Activated CD4-positive, alpha-beta memory T cell treated with anti-CD3 and anti-CD28 coated beads for 36 hours (primary cell): ENCODE results near the gene ARL2BP. TPM values are rescaled to one million over a fixed set of nuclear protein-coding genes. Genes with fewer than 3 reads are reported as not detected.
"Not testable (repeated sequence)": the region's sequence is repeated elsewhere in the genome, so short reads cannot be mapped to it uniquely, and the experiment has no call there.

Experiments used
- CTCF ChIA-PET: fragments of 350-600 bp; sonication (Branson Sonifier 250); formaldehyde crosslinking; loops from one replicate; lab custom pipeline; 2021; ENCODE audit warnings: antibody characterized with exemption, inconsistent platforms; lab: Charles Lee
- POLR2A ChIA-PET: fragments of 350-600 bp; sonication (Branson Sonifier 250); formaldehyde crosslinking; loops from one replicate; lab custom pipeline; 2021; ENCODE audit warnings: antibody characterized with exemption; lab: Charles Lee
- DNase-seq: peaks from one replicate; pipeline ENCODE4 v3.0.0-alpha.2; 2020
- H3K27ac Mint-ChIP-seq: one replicate; pipeline ENCODE4 v1.8.0; 2021; ENCODE audit warnings: mixed read lengths
- H3K27me3 Mint-ChIP-seq: one replicate; pipeline ENCODE4 v1.8.0; 2021; ENCODE audit warnings: mixed read lengths
- H3K36me3 Mint-ChIP-seq: one replicate; pipeline ENCODE4 v1.8.0; 2021; ENCODE audit warnings: mixed read lengths
- H3K4me1 Mint-ChIP-seq: one replicate; pipeline ENCODE4 v1.8.0; 2021; ENCODE audit warnings: low read depth, mixed read lengths
- H3K4me3 Mint-ChIP-seq: one replicate; pipeline ENCODE4 v1.8.0; 2021; ENCODE audit warnings: mild to moderate bottlenecking, mixed read lengths
- H3K9me3 Mint-ChIP-seq: one replicate; pipeline ENCODE4 v1.8.0; 2021; ENCODE audit warnings: mixed read lengths
- intact Hi-C: fragments of 100-400 bp; cut with micrococcal nuclease; formaldehyde crosslinking; loops from one replicate; pipeline ENCODE4 v1.15.1; 2023
- total RNA-seq, 2 experiments: library from RNA; stranded (reverse); gene quantifications; one replicate each; pipeline ENCODE4 v1.2.3, GENCODE V29; 2021

Gene ARL2BP
- total RNA-seq, 2 experiments from 2014 or later: 16.4 to 16.9 TPM

- DNase-seq, H3K36me3 Mint-ChIP-seq, H3K4me3 Mint-ChIP-seq, intact Hi-C loops, H3K9me3 Mint-ChIP-seq, H3K27me3 Mint-ChIP-seq: not testable (repeated sequence)
- ChIA-PET CTCF (interaction anchor here (0.6 kb wide), 1 partner anchor 302 kb away, joined by 3 read pairs; no protein-coding TSS in a partner anchor), POLR2A (interaction anchor here (0.6 kb wide), 1 partner anchor 22 kb away, joined by 3 read pairs; the partner anchor contains the start of gene ARL2BP)
- peak overlapping the region; percentile 29 for H3K27ac Mint-ChIP-seq
- peaks cover 32% of the 10 kb centered on the region for H3K4me1 Mint-ChIP-seq
Measured at GRCh38 chr16:57267343-57267742, 22.3 kb downstream of the ARL2BP start.

GRCh38 chr16:57268804-57269800 is 24.0 kb downstream of the ARL2BP start:
- Mint-ChIP-seq H3K27ac (no peak overlapping the region), H3K4me3 (no peak overlapping the region), H3K9me3 (no peaks in the 10 kb centered on the region), H3K36me3 (no peaks in the 10 kb centered on the region), H3K4me1 (peaks cover 32% of the 10 kb centered on the region), H3K27me3 (no peaks in the 10 kb centered on the region)
- no peak for DNase-seq
- CTCF ChIA-PET: no interaction called here
- intact Hi-C loops: no loop called here
- POLR2A ChIA-PET: no interaction called here

GRCh38 chr16:57270221-57271062 is 25.4 kb downstream of the ARL2BP start:
- intact Hi-C loops: no loop called here
- Mint-ChIP-seq H3K36me3 (no peaks in the 10 kb centered on the region), H3K27me3 (no peaks in the 10 kb centered on the region), H3K4me3 (no peak overlapping the region), H3K27ac (no peak overlapping the region), H3K4me1 (peaks cover 29% of the 10 kb centered on the region), H3K9me3 (no peaks in the 10 kb centered on the region)
- POLR2A ChIA-PET: no interaction called here
- CTCF ChIA-PET: no interaction called here
- DNase-seq: no peak

GRCh38 chr16:57271063-57271345 is 25.9 kb downstream of the ARL2BP start:
- DNase-seq: no peak
- Mint-ChIP-seq H3K4me1 (peaks cover 25% of the 10 kb centered on the region), H3K27me3 (no peaks in the 10 kb centered on the region), H3K9me3 (no peaks in the 10 kb centered on the region), H3K36me3 (no peaks in the 10 kb centered on the region), H3K27ac (no peak overlapping the region), H3K4me3 (no peak overlapping the region)
- intact Hi-C loops: no loop called here
- ChIA-PET CTCF (no interaction called here), POLR2A (no interaction called here)

- Mint-ChIP-seq H3K4me1 (peaks cover 21% of the 10 kb centered on the region), H3K27me3 (no peaks in the 10 kb centered on the region), H3K4me3 (no peak overlapping the region), H3K9me3 (no peaks in the 10 kb centered on the region), H3K27ac (no peak overlapping the region), H3K36me3 (no peaks in the 10 kb centered on the region)
- ChIA-PET CTCF (no interaction called here), POLR2A (no interaction called here)
- intact Hi-C loops: no loop called here
- DNase-seq: no peak
Measured at GRCh38 chr16:57271867-57272495, 26.9 kb downstream of the ARL2BP start.

- H3K4me1 Mint-ChIP-seq: peaks cover 23% of the 10 kb centered on the region
- H3K36me3 Mint-ChIP-seq: no peaks in the 10 kb centered on the region
- H3K4me3 Mint-ChIP-seq: no peak overlapping the region
- H3K27me3 Mint-ChIP-seq: no peaks in the 10 kb centered on the region
- ChIA-PET CTCF (no interaction called here), POLR2A (interaction anchor here (0.5 kb wide), 1 partner anchor 15 kb away, joined by 3 read pairs; no protein-coding TSS in a partner anchor)
- H3K27ac Mint-ChIP-seq: no peak overlapping the region
- H3K9me3 Mint-ChIP-seq: no peaks in the 10 kb centered on the region
- DNase-seq: no peak
- intact Hi-C loops: no loop called here
Measured at GRCh38 chr16:57273359-57273758, 28.3 kb downstream of the ARL2BP start.

GRCh38 chr16:57273826-57274225 is 28.8 kb downstream of the ARL2BP start:
- H3K27ac Mint-ChIP-seq: no peak overlapping the region
- no peaks in the 10 kb centered on the region for H3K27me3 Mint-ChIP-seq
- intact Hi-C loops: no loop called here
- H3K4me3 Mint-ChIP-seq: no peak overlapping the region
- ChIA-PET CTCF (no interaction called here), POLR2A (no interaction called here)
- H3K9me3 Mint-ChIP-seq: no peaks in the 10 kb centered on the region
- peaks cover 19% of the 10 kb centered on the region for H3K4me1 Mint-ChIP-seq
- H3K36me3 Mint-ChIP-seq: no peaks in the 10 kb centered on the region
- DNase-seq: no peak

- H3K36me3 Mint-ChIP-seq, H3K9me3 Mint-ChIP-seq, DNase-seq, POLR2A ChIA-PET, CTCF ChIA-PET, H3K27me3 Mint-ChIP-seq, H3K27ac Mint-ChIP-seq, H3K4me3 Mint-ChIP-seq: not testable (repeated sequence)
- intact Hi-C loops: loop anchor here (5.0 kb wide), 1 partner anchor 34 kb away; no protein-coding TSS in a partner anchor
- peaks cover 22% of the 10 kb centered on the region for H3K4me1 Mint-ChIP-seq
Measured at GRCh38 chr16:57275946-57276345, 30.9 kb downstream of the ARL2BP start.

- no peaks in the 10 kb centered on the region for H3K27me3 Mint-ChIP-seq
- CTCF ChIA-PET: no interaction called here
- peaks cover 22% of the 10 kb centered on the region for H3K4me1 Mint-ChIP-seq
- intact Hi-C loops: loop anchor here (5.0 kb wide), 1 partner anchor 34 kb away; no protein-coding TSS in a partner anchor
- H3K36me3 Mint-ChIP-seq: no peaks in the 10 kb centered on the region
- DNase-seq: no peak
- POLR2A ChIA-PET: no interaction called here
- H3K9me3 Mint-ChIP-seq: no peaks in the 10 kb centered on the region
- H3K27ac Mint-ChIP-seq: no peak overlapping the region
- no peak overlapping the region for H3K4me3 Mint-ChIP-seq
Measured at GRCh38 chr16:57276596-57276995, 31.5 kb downstream of the ARL2BP start.

GRCh38 chr16:57277586-57277985 is 32.5 kb downstream of the ARL2BP start:
- ChIA-PET CTCF (interaction anchor here (1.3 kb wide), 1 partner anchor 242 kb away, joined by 3 read pairs; no protein-coding TSS in a partner anchor), POLR2A (no interaction called here)
- Mint-ChIP-seq H3K4me1 (peaks cover 22% of the 10 kb centered on the region), H3K27ac (peak overlapping the region; percentile 5), H3K9me3 (no peaks in the 10 kb centered on the region), H3K27me3 (no peaks in the 10 kb centered on the region), H3K4me3 (peak overlapping the region; percentile 20), H3K36me3 (no peaks in the 10 kb centered on the region)
- intact Hi-C loops: loop anchor here (1.0 to 5.0 kb wide), 2 partner anchors 11 to 35 kb away; no protein-coding TSS in a partner anchor
- DNase-seq: peak; percentile 84

GRCh38 chr16:57278494-57278893 is 33.4 kb downstream of the ARL2BP start:
- intact Hi-C loops: loop anchor here (5.0 kb wide), 1 partner anchor 36 kb away; no protein-coding TSS in a partner anchor
- CTCF ChIA-PET: interaction anchor here (1.0 to 1.3 kb wide), 2 partner anchors 139 to 140 kb away, joined by 4 to 5 read pairs; no protein-coding TSS in a partner anchor
- Mint-ChIP-seq H3K36me3 (no peaks in the 10 kb centered on the region), H3K9me3 (no peaks in the 10 kb centered on the region), H3K27me3 (peaks cover 2% of the 10 kb centered on the region), H3K4me1 (peaks cover 22% of the 10 kb centered on the region), H3K27ac (no peak overlapping the region), H3K4me3 (no peak overlapping the region)
- POLR2A ChIA-PET: no interaction called here
- DNase-seq: no peak
